DMS153 treated with DMSO at 0.1 percent for 48 hours (cell line): Measurements from ENCODE around the gene PHACTR1.

ENCODE experiments used
- DNase-seq: peaks from one replicate; lab custom pipeline; 2025; ENCODE audit not compliant: unreplicated experiment; lab: John Stamatoyannopoulos, UW

Gene PHACTR1

GRCh38 chr6:12980741-12981140 is 264.2 kb downstream of the PHACTR1 start:
- DNase-seq = no peak

GRCh38 chr6:12984776-12985175 is 268.2 kb downstream of the PHACTR1 start:
- DNase-seq = no peak

GRCh38 chr6:12987783-12988182 is 271.2 kb downstream of the PHACTR1 start:
- DNase-seq = no peak

- DNase-seq = no peak
Measured at GRCh38 chr6:12990162-12990561, 273.6 kb downstream of the PHACTR1 start.

GRCh38 chr6:12991435-12991834 is 274.9 kb downstream of the PHACTR1 start:
- no peak for DNase-seq

GRCh38 chr6:12992770-12993169 is 276.2 kb downstream of the PHACTR1 start:
- DNase-seq = no peak

GRCh38 chr6:12993283-12993898 is 276.8 kb downstream of the PHACTR1 start:
- no peak for DNase-seq

- DNase-seq = no peak
Measured at GRCh38 chr6:12995419-12995818, 278.9 kb downstream of the PHACTR1 start.

GRCh38 chr6:13000537-13000936 is 284.0 kb downstream of the PHACTR1 start:
- no peak for DNase-seq

- DNase-seq = no peak
Measured at GRCh38 chr6:13001927-13002326, 285.4 kb downstream of the PHACTR1 start.

- no peak for DNase-seq
Measured at GRCh38 chr6:13004601-13005000, 288.0 kb downstream of the PHACTR1 start.

- peak; percentile 28 for DNase-seq
Measured at GRCh38 chr6:13005994-13006393, 289.4 kb downstream of the PHACTR1 start.

- DNase-seq = no peak
Measured at GRCh38 chr6:13006578-13007300, 290.2 kb downstream of the PHACTR1 start.

GRCh38 chr6:13007744-13008143 is 291.2 kb downstream of the PHACTR1 start:
- DNase-seq = no peak

- no peak for DNase-seq
Measured at GRCh38 chr6:13009031-13009430, 292.5 kb downstream of the PHACTR1 start.

GRCh38 chr6:13009461-13009860 is 292.9 kb downstream of the PHACTR1 start:
- no peak for DNase-seq

GRCh38 chr6:13011612-13012146 is 295.1 kb downstream of the PHACTR1 start:
- no peak for DNase-seq

- DNase-seq = no peak
Measured at GRCh38 chr6:13012296-13012695, 295.7 kb downstream of the PHACTR1 start.

- no peak for DNase-seq
Measured at GRCh38 chr6:13012977-13013680, 296.6 kb downstream of the PHACTR1 start.

GRCh38 chr6:13013681-13014503 is 297.3 kb downstream of the PHACTR1 start:
- no peak for DNase-seq
